Measurements from ENCODE around the gene GSK3B.
"Not testable (repeated sequence)": the region's sequence is repeated elsewhere in the genome, so short reads cannot be mapped to it uniquely, and the experiment has no call there.

Gene GSK3B

DNA sequence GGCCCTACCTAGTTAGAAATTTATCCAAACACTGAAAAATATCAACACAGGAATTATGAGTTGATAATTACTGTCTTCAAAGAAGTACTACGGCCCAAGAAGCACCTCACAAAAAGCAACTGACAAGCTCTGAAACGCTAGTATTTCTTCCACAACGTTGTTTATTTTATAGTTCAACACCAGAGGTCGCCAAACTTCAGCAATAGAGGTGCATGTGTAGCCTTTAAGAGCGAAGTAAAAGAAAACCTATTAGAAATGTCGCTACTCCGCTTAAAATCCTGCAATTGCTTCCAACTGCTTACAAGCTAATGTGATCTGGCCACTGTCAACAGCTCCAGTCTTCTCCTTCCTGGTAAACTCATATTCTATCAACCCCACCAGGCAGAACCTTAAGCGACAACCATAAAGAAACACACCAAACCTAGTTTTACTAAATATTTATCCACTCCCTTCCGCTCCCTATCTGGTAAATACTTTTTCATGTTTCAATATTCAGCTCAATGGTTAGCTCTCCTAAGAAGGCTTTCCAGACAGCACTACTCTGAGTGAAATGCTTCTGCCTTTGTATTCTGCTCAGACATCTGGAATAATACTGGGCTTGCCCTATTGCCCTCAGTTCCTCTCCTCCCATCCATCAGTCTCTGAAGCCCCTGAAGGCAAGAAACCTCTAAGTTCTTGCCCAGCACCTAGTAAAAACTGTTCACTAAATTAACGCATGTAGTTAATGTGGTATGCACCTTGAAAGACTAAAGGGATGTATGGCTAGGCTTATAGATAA is 202.1 kb downstream of the GSK3B start:
- no peak overlapping the region for H3K4me3 ChIP-seq (ENCODE audit: low read depth, low read length)

DNA sequence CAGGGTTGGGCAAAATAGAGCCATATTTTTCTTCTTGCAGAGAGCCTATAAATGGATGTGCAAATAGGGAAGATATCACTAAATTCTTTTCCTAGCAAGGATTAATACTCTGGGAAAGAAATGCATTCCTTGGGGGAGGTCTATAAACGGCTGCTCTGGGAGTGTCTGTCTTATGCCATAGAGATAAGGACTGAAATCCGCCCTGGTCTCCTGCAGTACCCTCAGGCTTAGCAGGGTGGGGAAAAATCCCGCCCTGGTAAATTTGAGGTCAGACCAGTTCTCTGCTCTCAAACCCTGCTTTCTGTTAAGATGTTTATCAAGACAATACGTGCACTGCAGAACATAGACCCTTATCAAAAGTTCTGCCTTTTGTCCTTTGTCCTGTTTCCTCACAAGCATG is 205.6 kb downstream of the GSK3B start:
- not testable (repeated sequence) for H3K9me3 ChIP-seq (ENCODE audit: severe bottlenecking); H3K27ac ChIP-seq; H3K27me3 ChIP-seq (ENCODE audit: insufficient read depth, low read depth, severe bottlenecking); DNase-seq; H3K4me3 ChIP-seq (ENCODE audit: low read depth, low read length)
- peaks cover 14% of the 10 kb centered on the region for H3K36me3 ChIP-seq

More for the DNA sequence above, 202.1 kb downstream of the GSK3B start:
- TF ChIP-seq, protein P1, sequence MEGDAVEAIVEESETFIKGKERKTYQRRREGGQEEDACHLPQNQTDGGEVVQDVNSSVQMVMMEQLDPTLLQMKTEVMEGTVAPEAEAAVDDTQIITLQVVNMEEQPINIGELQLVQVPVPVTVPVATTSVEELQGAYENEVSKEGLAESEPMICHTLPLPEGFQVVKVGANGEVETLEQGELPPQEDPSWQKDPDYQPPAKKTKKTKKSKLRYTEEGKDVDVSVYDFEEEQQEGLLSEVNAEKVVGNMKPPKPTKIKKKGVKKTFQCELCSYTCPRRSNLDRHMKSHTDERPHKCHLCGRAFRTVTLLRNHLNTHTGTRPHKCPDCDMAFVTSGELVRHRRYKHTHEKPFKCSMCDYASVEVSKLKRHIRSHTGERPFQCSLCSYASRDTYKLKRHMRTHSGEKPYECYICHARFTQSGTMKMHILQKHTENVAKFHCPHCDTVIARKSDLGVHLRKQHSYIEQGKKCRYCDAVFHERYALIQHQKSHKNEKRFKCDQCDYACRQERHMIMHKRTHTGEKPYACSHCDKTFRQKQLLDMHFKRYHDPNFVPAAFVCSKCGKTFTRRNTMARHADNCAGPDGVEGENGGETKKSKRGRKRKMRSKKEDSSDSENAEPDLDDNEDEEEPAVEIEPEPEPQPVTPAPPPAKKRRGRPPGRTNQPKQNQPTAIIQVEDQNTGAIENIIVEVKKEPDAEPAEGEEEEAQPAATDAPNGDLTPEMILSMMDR (IDR thresholded peaks at IDR 0.05; ENCODE audit: low read depth, low read length) = peak; percentile 53
- H3K27ac ChIP-seq = no peak overlapping the region
- H3K27me3 ChIP-seq (ENCODE audit: insufficient read depth, low read depth, severe bottlenecking) = no peaks in the 10 kb centered on the region
- peaks cover 9% of the 10 kb centered on the region for H3K36me3 ChIP-seq
- H3K9me3 ChIP-seq (ENCODE audit: severe bottlenecking) = no peaks in the 10 kb centered on the region
- peak; percentile 25 for DNase-seq

DNA sequence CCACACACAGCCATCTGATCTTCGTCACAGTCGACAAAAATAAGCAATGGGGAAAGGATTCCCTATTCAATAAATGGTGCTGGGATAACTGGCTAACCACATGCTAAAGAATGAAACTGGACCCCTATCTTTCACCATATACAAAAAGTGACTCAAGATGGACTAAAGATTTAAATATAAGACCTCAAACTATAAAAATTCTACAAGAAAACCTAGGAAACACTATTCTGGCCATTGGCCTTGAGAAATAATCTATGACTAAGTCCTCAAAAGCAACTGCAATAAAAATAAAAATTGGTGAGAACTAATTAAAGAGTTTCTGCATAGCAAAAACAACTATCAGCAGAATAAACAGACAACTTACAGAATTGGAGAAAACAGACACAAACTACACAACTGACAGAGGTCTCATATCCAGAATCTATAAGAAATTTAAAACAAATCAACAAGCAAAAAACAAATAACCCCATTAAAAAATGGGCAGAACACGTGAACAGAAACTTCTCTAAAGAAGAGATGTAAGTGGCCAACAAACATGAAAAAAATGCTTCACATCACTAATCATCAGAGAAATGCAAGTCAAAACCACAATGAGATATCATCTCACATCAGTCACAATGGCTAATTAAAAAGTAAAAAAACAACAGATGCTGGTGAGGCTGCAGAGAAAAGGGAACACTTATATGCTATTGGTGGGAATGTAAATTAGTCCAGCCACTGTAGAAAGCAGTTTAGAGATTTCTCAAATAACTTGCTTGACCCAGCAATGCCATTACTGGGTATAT is 208.3 kb downstream of the GSK3B start:
- DNase-seq = no peak

DNA sequence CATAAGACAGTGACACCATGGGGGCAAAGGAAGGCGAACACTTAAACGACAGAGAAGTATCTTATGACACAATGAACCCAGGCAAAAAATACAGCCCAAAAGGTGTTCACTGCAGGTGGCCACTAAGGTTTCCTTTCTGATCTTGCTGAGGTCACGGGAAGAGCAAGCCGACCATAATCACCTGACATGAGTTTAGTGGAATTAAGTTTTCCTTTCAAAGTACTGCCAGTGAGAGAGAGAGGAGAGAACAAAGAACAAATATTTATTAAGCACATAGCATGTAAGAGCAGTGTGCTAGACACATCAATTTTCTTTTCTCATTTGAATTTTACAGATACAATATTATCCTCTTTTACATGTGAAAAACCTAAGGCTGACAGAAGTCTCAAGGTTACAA is 210.1 kb downstream of the GSK3B start:
- peaks cover 10% of the 10 kb centered on the region for H3K36me3 ChIP-seq
- H3K27ac ChIP-seq = no peak overlapping the region
- no peak overlapping the region for H3K4me3 ChIP-seq (ENCODE audit: low read depth, low read length)
- no peak for DNase-seq
- TF ChIP-seq, protein P1 (IDR thresholded peaks at IDR 0.05; ENCODE audit: low read depth, low read length) = no peak
- no peaks in the 10 kb centered on the region for H3K27me3 ChIP-seq (ENCODE audit: insufficient read depth, low read depth, severe bottlenecking)
- H3K9me3 ChIP-seq (ENCODE audit: severe bottlenecking) = no peaks in the 10 kb centered on the region

More for the DNA sequence above, 208.3 kb downstream of the GSK3B start:
- Histone ChIP-seq H3K4me3 (ENCODE audit: low read depth, low read length) (no peak overlapping the region), H3K27ac (no peak overlapping the region), H3K27me3 (ENCODE audit: insufficient read depth, low read depth, severe bottlenecking) (no peaks in the 10 kb centered on the region), H3K36me3 (peaks cover 14% of the 10 kb centered on the region), H3K9me3 (ENCODE audit: severe bottlenecking) (no peaks in the 10 kb centered on the region)
- TF ChIP-seq, protein P1 (IDR thresholded peaks at IDR 0.05; ENCODE audit: low read depth, low read length) = no peak

DNA sequence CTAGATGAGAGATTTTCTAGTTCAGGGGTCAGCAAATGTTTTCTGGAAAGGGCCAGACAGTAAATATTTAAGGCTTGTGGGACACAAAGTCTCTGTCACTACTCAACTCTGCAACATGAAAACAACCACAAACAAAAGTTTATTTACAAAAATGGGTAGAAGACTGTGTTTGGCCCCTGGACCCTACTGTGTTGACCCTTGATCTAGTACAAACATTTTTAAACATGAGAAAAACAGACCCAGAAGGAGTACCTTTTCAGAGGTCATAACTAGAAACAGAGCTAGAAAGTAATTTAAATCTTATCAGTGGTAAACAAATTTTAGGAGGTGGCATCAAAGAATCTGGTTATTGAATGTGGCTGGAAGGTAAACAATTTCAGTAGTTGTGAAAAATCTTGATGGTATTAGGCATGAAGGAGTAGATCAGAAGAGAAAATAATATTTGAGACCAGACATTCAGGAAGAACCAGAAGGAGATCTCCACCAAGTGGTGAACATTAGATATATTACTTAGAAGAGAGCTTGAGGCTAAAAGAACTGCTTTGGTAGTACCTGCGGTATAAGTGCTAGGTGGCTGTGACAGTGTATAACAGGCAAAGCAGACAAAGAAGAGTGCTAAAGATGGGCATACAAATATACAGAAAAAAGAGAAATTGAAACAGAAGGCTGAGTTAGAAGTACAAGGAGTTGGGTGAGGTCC is 210.6 kb downstream of the GSK3B start:
- TF ChIP-seq, protein P1 (IDR thresholded peaks at IDR 0.05; ENCODE audit: low read depth, low read length) = no peak
- H3K27ac ChIP-seq = no peak overlapping the region
- H3K9me3 ChIP-seq (ENCODE audit: severe bottlenecking) = no peaks in the 10 kb centered on the region
- DNase-seq = no peak
- H3K27me3 ChIP-seq (ENCODE audit: insufficient read depth, low read depth, severe bottlenecking) = no peaks in the 10 kb centered on the region
- no peak overlapping the region for H3K4me3 ChIP-seq (ENCODE audit: low read depth, low read length)
- H3K36me3 ChIP-seq = peaks cover 10% of the 10 kb centered on the region

DNA sequence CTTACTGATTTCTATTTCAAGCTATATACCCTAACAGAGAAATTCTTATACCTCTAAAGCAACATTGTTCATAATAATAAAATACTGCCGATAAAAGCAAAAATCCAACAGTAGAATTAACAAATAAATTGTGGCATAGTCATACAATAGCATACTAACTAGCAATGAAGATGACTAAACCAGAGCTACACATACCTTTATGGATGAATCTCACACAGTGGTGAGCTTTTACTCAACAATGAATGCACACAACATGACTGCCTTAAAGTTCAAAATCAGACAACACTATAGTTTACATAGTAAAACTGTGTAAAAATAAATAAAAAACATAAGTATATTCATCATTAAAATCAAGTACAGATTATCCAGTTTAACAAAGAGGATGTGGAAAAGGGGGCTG is 213.3 kb downstream of the GSK3B start:
- H3K27ac ChIP-seq = no peak overlapping the region
- DNase-seq = no peak
- no peaks in the 10 kb centered on the region for H3K27me3 ChIP-seq (ENCODE audit: insufficient read depth, low read depth, severe bottlenecking)
- TF ChIP-seq, protein P1 (IDR thresholded peaks at IDR 0.05; ENCODE audit: low read depth, low read length) = no peak
- peaks cover 10% of the 10 kb centered on the region for H3K36me3 ChIP-seq
- H3K9me3 ChIP-seq (ENCODE audit: severe bottlenecking) = no peaks in the 10 kb centered on the region
- no peak overlapping the region for H3K4me3 ChIP-seq (ENCODE audit: low read depth, low read length)

Measured in WERI-Rb-1 (cell line).